Nephron progenitor cell (in vitro differentiated cells): ENCODE measurements around the gene HS1BP3.

ENCODE experiments used
- DNase-seq: peaks from one replicate; pipeline ENCODE4 v3.0.0; 2021
- H3K27ac Mint-ChIP-seq: 2 replicates; pipeline ENCODE4 v1.8.0; 2021; ENCODE audit warnings: mild to moderate bottlenecking, moderate library complexity, mixed read lengths
- H3K27me3 Mint-ChIP-seq: 2 replicates; pipeline ENCODE4 v1.8.0; 2021; ENCODE audit warnings: mild to moderate bottlenecking, low read depth, mixed read lengths; ENCODE audit not compliant: poor library complexity
- H3K36me3 Mint-ChIP-seq: 2 replicates; pipeline ENCODE4 v1.8.0; 2021; ENCODE audit warnings: low read depth, mixed read lengths
- H3K4me1 Mint-ChIP-seq: 2 replicates; pipeline ENCODE4 v1.8.0; 2021; ENCODE audit warnings: mixed read lengths
- H3K4me3 Mint-ChIP-seq: 2 replicates; pipeline ENCODE4 v1.8.0; 2021; ENCODE audit warnings: mild to moderate bottlenecking, moderate library complexity, mixed read lengths
- H3K9me3 Mint-ChIP-seq: 2 replicates; pipeline ENCODE4 v1.8.0; 2021; ENCODE audit warnings: mild to moderate bottlenecking, moderate library complexity, mixed read lengths
- CTCF ChIP-seq: fragments of 200-600 bp; sonication (generic); IDR thresholded peaks from 2 replicates; pipeline ENCODE4 v1.5.0; 2021; ENCODE audit warnings: antibody characterized with exemption

HS1BP3 gene

GRCh38 chr2:20594957-20595356, 55.9 kb downstream of the HS1BP3 start:
- no peak for DNase-seq
- H3K9me3 Mint-ChIP-seq = no peaks in the 10 kb centered on the region
- no peak overlapping the region for H3K4me3 Mint-ChIP-seq
- H3K36me3 Mint-ChIP-seq = no peaks in the 10 kb centered on the region
- no peak for TF ChIP-seq CTCF
- H3K4me1 Mint-ChIP-seq = peaks cover 85% of the 10 kb centered on the region
- peak overlapping the region; percentile 86 for H3K27ac Mint-ChIP-seq
- peaks cover 3% of the 10 kb centered on the region for H3K27me3 Mint-ChIP-seq

GRCh38 chr2:20594048-20594750, 56.7 kb downstream of the HS1BP3 start:
- H3K36me3 Mint-ChIP-seq = no peaks in the 10 kb centered on the region
- peak overlapping the region; percentile 86 for H3K27ac Mint-ChIP-seq
- no peaks in the 10 kb centered on the region for H3K9me3 Mint-ChIP-seq
- H3K27me3 Mint-ChIP-seq = peaks cover 3% of the 10 kb centered on the region
- no peak overlapping the region for H3K4me3 Mint-ChIP-seq
- H3K4me1 Mint-ChIP-seq = peaks cover 80% of the 10 kb centered on the region
- DNase-seq = no peak
- TF ChIP-seq CTCF = no peak

- H3K4me1 Mint-ChIP-seq = peaks cover 82% of the 10 kb centered on the region
- H3K4me3 Mint-ChIP-seq = peak overlapping the region; percentile 2
- peaks cover 3% of the 10 kb centered on the region for H3K27me3 Mint-ChIP-seq
- H3K36me3 Mint-ChIP-seq = no peaks in the 10 kb centered on the region
- TF ChIP-seq CTCF = no peak
- peak overlapping the region; percentile 44 for H3K27ac Mint-ChIP-seq
- H3K9me3 Mint-ChIP-seq = no peaks in the 10 kb centered on the region
- peak; percentile 40 for DNase-seq
These were observed 57.5 kb downstream of the HS1BP3 start for GRCh38 chr2:20593072-20594034.

GRCh38 chr2:20592106-20593071, 58.5 kb downstream of the HS1BP3 start:
- no peaks in the 10 kb centered on the region for H3K36me3 Mint-ChIP-seq
- H3K4me1 Mint-ChIP-seq = peaks cover 74% of the 10 kb centered on the region
- no peak for DNase-seq
- no peaks in the 10 kb centered on the region for H3K9me3 Mint-ChIP-seq
- H3K27ac Mint-ChIP-seq = no peak overlapping the region
- no peak overlapping the region for H3K4me3 Mint-ChIP-seq
- peaks cover 3% of the 10 kb centered on the region for H3K27me3 Mint-ChIP-seq
- TF ChIP-seq CTCF = no peak

- Mint-ChIP-seq H3K9me3 (no peaks in the 10 kb centered on the region), H3K36me3 (no peaks in the 10 kb centered on the region), H3K27ac (no peak overlapping the region), H3K27me3 (peaks cover 10% of the 10 kb centered on the region), H3K4me1 (peaks cover 72% of the 10 kb centered on the region), H3K4me3 (no peak overlapping the region)
- no peak for TF ChIP-seq CTCF
- DNase-seq = no peak
These were observed 60.0 kb downstream of the HS1BP3 start for GRCh38 chr2:20590704-20591515.
